Testis (tissue), 3 donors: ENCODE results near the gene CCP110. TPM values are rescaled to one million over a fixed set of nuclear protein-coding genes. Genes with fewer than 3 reads are reported as not detected.

Source experiments
- DNase-seq: peaks from one replicate; pipeline ENCODE4 v3.0.0-alpha.2; 2019
- H3K27ac ChIP-seq, 2 donors: fragments of 200-600 bp; sonication (generic); one replicate each; pipeline ENCODE4 v1.5.1; 2019
- H3K27me3 ChIP-seq: fragments of 200-600 bp; sonication (generic); one replicate; pipeline ENCODE4 v1.5.1; 2019
- H3K36me3 ChIP-seq: fragments of 200-600 bp; sonication (generic); one replicate; pipeline ENCODE4 v1.5.1; 2017; ENCODE audit warnings: low read depth; ENCODE audit errors: missing control alignments
- H3K4me1 ChIP-seq: fragments of 200-600 bp; sonication (generic); one replicate; pipeline ENCODE4 v1.5.1; 2019
- H3K4me3 ChIP-seq, 2 donors: fragments of 200-600 bp; sonication (generic); one replicate each; pipeline ENCODE4 v1.5.1; 2017 to 2019
- H3K9me3 ChIP-seq: fragments of 200-600 bp; sonication (generic); one replicate; pipeline ENCODE4 v1.5.1; 2017
- POLR2A ChIP-seq: fragments of 450-650 bp; IDR thresholded peaks from one replicate; pipeline ENCODE4 v1.6.1; 2017; ENCODE audit warnings: antibody characterized with exemption, mild to moderate bottlenecking, moderate library complexity
- WGBS, 2 donors: methylation state at CpG; one replicate each; pipeline ENCODE4 v1.1.5; 2018; 5-methylcytosine and 5-hydroxymethylcytosine counted together
- intact Hi-C: fragments of 100-400 bp; cut with DNase I; formaldehyde crosslinking; loops from one replicate; pipeline ENCODE4 v1.15.1; 2023; ENCODE audit warnings: low total_unique reads
- polyA plus RNA-seq: library from polyadenylated mRNA; stranded (reverse); fragments of 350-450 nt; fragmentation: Illumina TruSeq; extraction: RNeasy Lipid Tissue Mini Kit (QIAGEN cat#74804); gene quantifications from one replicate; pipeline ENCODE4 v1.2.3, GENCODE V29; 2014; ENCODE audit warnings: low read depth, low replicate concordance; ENCODE audit not compliant: insufficient read depth
- total RNA-seq, 2 donors: library from RNA; depleted of rRNA; stranded (reverse); fragments of >200 nt; gene quantifications; one replicate each; pipeline ENCODE4 v1.2.3, GENCODE V29; 2016
- TF ChIP-seq, protein P1 (sequence below), 3 experiments: fragments of 450-650 bp in 2 of 3; fragments of 200-600 bp in 1 of 3; sonication (generic) in 1 of 3; IDR thresholded peaks; one replicate each; pipeline ENCODE4 v1.5.1; 2016 to 2019; ENCODE audit warnings: antibody characterized with exemption in 3 of 3, mild to moderate bottlenecking in 2 of 3, moderate library complexity in 1 of 3

Gene CCP110
- total and polyA plus RNA-seq, 3 donors from 2014 or later, result 31.0 to 55.7 (median 54.2) TPM

DNA sequence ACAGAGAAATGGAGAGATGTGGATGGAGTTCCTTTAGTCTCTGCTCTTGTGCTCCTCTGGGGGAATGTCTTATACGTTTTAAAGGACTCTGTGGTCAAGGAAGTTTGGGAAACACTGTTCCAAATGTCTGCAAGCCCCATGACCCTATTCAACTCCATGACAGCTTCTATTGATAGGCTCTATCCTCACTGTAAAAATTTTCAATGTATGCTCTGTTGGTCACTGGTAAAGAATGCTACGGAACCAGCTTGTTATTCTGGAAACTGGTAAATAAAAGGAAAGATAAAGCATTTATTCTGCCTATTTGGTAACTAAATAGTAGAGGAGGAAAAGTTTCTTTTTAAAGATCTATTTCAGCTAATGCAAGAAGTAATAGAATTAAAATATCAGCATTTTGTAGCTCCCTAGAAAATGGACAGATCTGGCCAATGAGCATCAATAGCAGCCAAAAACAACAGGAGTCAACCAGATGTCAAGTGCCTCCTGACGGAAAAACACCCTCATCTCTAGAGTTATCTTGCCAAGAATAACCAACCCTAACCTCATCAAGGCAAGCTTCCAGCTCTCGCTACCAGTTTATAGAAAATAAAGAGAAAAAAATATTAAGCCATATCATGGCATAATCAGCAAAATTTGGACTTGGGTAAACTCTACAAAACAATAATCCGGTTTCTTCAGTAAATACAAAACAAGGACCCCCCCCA, 18.0 kb upstream of the CCP110 start:
- no peaks in the 10 kb centered on the region for H3K36me3 ChIP-seq
- DNase-seq, result no peak
- 65 to 71% methylated on average over 5 of the region's 5 CpGs for WGBS, 2 donors

DNA sequence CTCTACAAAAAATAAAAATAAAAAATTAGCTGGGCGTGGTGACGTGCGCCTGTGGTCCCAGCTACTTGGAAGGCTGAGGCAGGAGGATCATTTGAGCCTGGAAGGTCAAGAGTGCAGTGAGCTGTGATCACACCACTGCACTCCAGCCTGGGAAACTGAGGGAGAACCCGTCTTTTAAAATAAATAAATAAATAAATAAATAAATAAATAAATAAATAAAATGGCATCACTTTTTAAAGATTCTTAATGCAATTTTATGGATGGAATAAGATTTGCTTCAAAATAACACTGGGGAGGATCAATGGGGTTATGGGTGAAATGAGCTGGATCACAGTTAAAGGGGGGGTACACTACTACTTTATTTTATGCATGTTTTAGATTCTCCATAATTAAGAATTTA, 16.8 kb upstream of the CCP110 start:
- no peak overlapping the region for H3K4me3 ChIP-seq
- no peak overlapping the region for H3K27ac ChIP-seq
- TF ChIP-seq, protein P1, sequence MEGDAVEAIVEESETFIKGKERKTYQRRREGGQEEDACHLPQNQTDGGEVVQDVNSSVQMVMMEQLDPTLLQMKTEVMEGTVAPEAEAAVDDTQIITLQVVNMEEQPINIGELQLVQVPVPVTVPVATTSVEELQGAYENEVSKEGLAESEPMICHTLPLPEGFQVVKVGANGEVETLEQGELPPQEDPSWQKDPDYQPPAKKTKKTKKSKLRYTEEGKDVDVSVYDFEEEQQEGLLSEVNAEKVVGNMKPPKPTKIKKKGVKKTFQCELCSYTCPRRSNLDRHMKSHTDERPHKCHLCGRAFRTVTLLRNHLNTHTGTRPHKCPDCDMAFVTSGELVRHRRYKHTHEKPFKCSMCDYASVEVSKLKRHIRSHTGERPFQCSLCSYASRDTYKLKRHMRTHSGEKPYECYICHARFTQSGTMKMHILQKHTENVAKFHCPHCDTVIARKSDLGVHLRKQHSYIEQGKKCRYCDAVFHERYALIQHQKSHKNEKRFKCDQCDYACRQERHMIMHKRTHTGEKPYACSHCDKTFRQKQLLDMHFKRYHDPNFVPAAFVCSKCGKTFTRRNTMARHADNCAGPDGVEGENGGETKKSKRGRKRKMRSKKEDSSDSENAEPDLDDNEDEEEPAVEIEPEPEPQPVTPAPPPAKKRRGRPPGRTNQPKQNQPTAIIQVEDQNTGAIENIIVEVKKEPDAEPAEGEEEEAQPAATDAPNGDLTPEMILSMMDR (IDR thresholded peaks at IDR 0.05), result no peak
- TF ChIP-seq POLR2A, result no peak
- no peaks in the 10 kb centered on the region for H3K27me3 ChIP-seq
- intact Hi-C loops, result no loop called here
- WGBS, 2 donors, result 95 to 96% methylated on average over 4 of the region's 4 CpGs
- no peaks in the 10 kb centered on the region for H3K9me3 ChIP-seq
- H3K4me1 ChIP-seq, result no peaks in the 10 kb centered on the region
- DNase-seq, result no peak
- no peaks in the 10 kb centered on the region for H3K36me3 ChIP-seq

More for the DNA sequence above, 18.0 kb upstream of the CCP110 start:
- no peak for TF ChIP-seq POLR2A
- TF ChIP-seq, protein P1 (IDR thresholded peaks at IDR 0.05), result no peak
- Histone ChIP-seq H3K27me3 (no peaks in the 10 kb centered on the region), H3K27ac (no peak overlapping the region), H3K9me3 (no peaks in the 10 kb centered on the region), H3K4me1 (no peaks in the 10 kb centered on the region), H3K4me3 (no peak overlapping the region)
- intact Hi-C loops, result no loop called here

DNA sequence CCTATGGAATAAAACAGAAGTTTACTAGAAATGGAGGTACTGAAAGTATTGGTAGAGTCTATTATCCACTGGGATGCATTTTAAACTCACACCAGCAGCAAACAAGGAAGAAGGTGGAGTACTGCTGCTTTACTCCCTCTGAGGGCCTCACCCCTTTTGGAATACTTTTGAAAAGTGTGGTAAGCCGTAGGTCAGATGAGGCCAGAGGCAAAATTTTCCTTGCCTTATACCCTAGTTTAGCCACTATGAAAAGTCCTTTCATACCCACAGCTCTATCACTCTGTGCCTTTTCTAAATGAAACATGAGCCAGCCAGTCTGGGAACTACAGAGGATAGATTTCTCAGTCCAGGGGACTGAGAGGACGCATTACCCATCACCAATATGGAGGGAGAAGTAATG, 15.9 kb upstream of the CCP110 start:
- no peak overlapping the region for H3K4me3 ChIP-seq
- no peaks in the 10 kb centered on the region for H3K9me3 ChIP-seq
- WGBS, 2 donors, result 88 to 97% methylated on average over 2 of the region's 2 CpGs
- no peak overlapping the region for H3K27ac ChIP-seq
- no peaks in the 10 kb centered on the region for H3K27me3 ChIP-seq
- no peak for TF ChIP-seq POLR2A
- TF ChIP-seq, protein P1 (IDR thresholded peaks at IDR 0.05), result no peak
- intact Hi-C loops, result no loop called here
- no peaks in the 10 kb centered on the region for H3K4me1 ChIP-seq
- no peak for DNase-seq
- no peaks in the 10 kb centered on the region for H3K36me3 ChIP-seq

DNA sequence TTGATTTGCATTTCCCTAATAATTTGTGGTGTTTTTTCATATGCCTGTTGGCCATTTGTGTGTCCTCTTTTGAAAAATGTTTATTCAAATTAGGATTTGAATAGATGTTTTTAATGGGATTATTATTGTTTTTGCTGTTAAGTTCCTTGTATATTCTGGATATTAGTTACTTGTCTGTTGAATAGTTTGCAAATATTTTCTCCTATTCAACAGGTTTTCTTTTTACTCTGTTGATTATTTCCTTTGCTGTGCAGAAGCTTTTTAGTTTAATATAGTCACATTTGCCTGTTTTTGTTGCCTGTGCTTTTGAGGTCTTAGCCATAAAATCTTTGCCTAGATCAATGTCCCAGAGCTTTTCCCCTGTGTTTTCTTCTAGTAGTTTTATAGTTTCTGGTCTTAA, 11.4 kb upstream of the CCP110 start:
- TF ChIP-seq, protein P1 (IDR thresholded peaks at IDR 0.05), result no peak
- TF ChIP-seq POLR2A, result no peak

More for the DNA sequence above, 11.4 kb upstream of the CCP110 start:
- no peaks in the 10 kb centered on the region for H3K9me3 ChIP-seq
- intact Hi-C loops, result no loop called here
- no peaks in the 10 kb centered on the region for H3K4me1 ChIP-seq
- H3K27me3 ChIP-seq, result no peaks in the 10 kb centered on the region
- DNase-seq, result no peak
- H3K36me3 ChIP-seq, result no peaks in the 10 kb centered on the region
- H3K27ac ChIP-seq, result no peak overlapping the region
- H3K4me3 ChIP-seq, result no peak overlapping the region
